HG03558 (cell line): ENCODE measurements around the gene ELMO3.

Experiments
- ATAC-seq: cut with Tn5 transposase; IDR thresholded peaks from one replicate; pipeline ENCODE4 v1.9.1; 2021; ENCODE audit warnings: moderate number of reproducible peaks; ENCODE audit not compliant: unreplicated experiment; ENCODE audit errors: extremely low read depth

ELMO3 gene

GRCh38 chr16:67163999-67164558 is 34.9 kb upstream of the ELMO3 start:
- ATAC-seq, result no peak

GRCh38 chr16:67164599-67165061 is 34.3 kb upstream of the ELMO3 start, which contains the start of gene HSF4:
HSF4 (plus strand) TSS chr16:67164745; CDS start chr16:67164812, 67 bp downstream.
- ATAC-seq, result no peak

DNA sequence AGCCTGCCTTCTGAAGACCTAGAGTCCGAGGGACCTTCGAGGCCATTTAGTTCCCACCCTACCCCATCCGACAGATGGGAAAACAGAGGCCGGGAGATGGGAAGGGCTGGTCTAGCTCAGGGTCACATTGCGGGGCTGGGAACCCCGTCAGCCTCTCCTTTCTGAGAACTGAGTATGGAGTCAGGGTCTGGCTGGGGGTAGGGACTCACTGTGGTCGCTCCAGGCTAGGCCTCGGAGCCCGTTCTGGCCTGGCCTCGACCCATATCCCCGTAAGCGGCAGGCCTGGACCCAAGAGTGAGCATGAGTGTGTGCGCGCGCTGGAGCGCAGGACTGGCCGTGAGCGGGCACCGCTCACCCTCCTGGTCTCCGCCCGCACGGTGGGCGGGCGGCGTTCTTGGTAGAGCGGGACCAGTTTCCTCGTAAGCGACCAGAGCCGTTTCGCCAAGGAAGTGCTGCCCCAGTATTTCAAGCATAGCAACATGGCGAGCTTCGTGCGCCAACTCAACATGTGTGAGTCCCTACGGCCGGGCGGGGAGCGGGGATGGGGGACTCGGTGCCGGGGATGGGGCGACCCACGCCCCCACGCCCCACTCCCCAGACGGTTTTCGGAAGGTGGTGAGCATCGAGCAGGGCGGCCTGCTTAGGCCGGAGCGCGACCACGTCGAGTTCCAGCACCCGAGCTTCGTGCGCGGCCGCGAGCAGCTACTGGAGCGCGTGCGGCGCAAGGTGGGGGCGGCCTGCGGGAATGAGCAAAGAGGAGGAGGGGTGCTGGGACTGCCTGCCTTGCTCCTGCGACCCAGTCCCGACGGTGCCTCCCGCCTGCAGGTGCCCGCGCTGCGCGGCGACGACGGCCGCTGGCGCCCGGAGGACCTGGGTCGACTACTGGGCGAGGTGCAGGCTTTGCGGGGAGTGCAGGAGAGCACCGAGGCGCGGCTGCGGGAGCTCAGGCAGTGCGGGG is 33.5 kb upstream of the ELMO3 start:
- no peak for ATAC-seq

DNA sequence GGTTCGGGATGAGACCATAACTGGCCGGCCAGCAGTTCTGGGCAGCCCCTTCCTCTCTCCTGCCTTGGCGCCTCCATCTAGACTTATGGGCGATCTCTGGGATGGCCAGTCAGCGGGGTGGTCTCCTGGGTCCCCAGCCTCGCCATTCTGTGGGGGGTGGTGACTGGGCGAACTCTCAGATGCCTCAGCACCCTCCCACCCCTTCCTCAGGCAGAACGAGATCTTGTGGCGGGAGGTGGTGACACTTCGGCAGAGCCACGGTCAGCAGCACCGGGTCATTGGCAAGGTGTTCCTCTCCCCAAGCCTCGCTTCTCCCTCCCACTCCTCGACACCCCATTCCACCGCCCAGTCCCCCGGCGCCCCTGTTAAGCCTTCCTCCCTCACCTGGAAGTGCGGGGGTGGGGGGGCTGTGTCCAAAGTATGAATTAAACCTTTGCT is 32.8 kb upstream of the ELMO3 start:
- no peak for ATAC-seq

- no peak for ATAC-seq
Observed at GRCh38 chr16:67166598-67167168, 32.2 kb upstream of the ELMO3 start.

DNA sequence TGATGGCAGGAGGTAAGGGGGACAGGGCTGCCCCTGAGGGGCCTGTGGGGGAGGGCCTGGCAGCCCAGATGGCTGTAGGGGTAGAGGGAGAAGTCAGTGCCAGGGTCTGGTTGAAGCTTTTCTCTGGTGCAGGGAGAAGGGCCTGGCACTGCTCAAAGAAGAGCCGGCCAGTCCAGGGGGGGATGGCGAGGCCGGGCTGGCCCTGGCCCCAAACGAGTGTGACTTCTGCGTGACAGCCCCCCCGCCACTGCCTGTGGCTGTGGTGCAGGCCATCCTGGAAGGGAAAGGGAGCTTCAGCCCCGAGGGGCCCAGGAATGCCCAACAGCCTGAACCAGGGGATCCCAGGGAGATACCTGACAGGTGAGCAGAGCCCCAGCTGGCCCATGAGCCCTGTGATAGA is 31.3 kb upstream of the ELMO3 start:
- ATAC-seq, result no peak

DNA sequence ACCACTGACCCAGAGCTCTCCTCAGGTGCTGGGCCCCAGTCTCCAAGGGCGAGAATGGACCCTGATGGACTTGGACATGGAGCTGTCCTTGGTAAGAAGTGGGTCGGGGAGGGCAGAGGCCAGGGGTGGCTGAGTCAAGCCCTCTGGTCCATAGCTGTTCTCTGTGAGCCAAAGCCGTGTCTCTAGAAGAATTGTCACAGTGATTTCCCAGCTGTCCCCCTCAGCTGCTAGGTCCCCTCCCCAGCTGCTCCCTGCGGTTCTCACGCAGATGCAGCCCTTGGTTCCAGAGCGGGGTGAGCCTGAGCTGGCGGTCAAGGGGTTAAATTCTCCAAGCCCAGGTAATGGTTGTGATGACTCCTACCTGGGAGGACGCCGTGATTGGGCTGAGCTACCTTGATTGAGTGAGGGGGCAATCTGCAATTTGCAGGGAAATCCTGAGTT is 29.9 kb upstream of the ELMO3 start:
- ATAC-seq, result no peak

- ATAC-seq, result no peak
Observed at GRCh38 chr16:67169642-67170167, 29.2 kb upstream of the ELMO3 start.

DNA sequence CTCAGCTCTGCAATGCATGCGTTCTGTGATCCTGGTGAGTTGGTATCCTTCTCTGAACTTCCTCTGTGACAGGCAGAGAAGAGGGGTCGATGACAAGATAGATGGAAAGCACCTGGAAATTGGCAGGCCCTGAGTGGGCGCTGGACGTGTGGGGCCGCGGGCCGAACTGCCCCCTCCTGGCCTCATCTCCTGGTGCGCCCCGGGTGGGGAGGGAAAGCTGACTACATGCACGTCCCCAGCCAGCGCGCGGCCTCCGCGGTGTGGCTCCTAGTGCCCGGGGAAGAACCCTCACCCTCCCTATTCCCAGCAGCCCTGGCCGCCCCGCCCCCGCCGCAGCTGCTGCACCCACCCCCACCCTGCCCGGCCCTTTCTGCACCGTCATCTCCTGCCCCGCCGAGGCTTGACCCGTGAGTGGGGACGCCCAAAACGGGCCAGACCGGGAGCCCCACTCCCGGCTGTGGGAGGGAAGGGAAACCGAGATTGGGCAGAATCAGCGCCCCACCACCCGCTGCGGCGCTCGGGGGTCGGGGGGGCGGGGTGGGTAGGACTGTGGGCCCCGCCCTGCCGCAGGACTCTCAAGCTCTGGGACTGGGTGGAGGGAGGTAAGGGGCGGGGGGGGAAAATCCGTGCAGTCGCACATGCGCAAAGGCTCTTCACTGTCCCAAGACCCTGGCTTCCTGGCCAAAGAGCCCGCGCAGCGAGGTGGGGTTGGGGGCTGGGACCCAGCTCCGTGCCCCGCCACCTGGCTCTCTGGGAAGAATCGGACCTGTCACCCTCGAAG is 28.6 kb upstream of the ELMO3 start, which contains the start of gene NOL3:
Gene NOL3, plus strand, starts transcription at position 371 of the 781 bp plus-strand sequence.
- ATAC-seq, result no peak

DNA sequence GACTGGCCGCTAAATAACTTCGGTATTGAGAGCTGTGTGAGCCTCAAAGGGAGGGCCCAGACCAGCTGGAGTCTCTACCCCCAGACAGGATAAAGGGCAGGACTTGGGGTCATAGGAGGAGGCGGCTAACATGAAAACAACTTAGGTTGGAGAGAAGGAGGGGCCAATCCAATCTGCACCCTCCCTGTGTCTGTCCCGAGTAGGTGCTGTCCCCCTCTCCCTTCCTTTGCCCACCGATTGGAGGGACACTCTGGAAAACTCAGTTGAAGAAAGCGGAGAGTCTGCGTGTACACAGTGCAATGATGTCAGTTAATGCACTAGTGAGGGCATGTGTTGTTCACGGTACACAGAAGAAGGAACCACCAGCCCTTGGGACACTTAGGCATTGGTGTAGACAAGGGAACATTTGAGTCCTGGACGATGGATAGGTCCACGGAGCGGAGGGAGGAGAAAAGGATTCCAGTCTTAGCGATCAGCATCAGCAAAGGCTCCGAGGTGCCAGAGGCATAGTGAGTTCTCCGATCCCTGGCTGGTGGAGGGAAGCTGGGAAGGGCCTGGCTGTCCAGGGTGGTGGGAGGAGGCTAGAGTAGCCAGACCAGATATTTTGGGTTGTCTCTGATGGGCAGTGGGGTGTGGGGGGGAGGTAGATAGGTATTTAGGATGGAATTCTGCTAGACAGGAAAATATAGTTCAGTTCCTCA is 27.8 kb upstream of the ELMO3 start:
- no peak for ATAC-seq

DNA sequence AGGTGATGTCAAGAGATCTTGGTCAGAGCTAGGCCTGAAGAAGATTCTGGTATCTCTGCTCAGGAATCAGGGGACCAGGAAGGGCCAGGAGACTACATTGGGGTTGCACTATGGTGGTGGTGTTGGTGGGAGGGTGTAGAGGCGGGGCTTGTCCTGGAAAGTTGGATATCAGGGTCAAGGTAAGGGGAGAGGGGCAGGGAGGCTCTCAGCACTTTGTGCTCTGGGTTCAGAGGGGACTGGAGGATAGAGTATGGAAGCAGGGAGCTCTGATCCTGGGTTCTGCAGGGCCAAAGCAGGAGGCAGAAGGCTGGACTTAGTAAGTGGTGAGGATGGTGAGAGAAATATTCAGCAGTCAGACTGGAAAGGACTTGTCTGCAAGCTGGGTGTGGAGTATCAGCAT is 25.6 kb upstream of the ELMO3 start:
- ATAC-seq, result no peak

- no peak for ATAC-seq
Observed at GRCh38 chr16:67173808-67174705, 24.9 kb upstream of the ELMO3 start.

DNA sequence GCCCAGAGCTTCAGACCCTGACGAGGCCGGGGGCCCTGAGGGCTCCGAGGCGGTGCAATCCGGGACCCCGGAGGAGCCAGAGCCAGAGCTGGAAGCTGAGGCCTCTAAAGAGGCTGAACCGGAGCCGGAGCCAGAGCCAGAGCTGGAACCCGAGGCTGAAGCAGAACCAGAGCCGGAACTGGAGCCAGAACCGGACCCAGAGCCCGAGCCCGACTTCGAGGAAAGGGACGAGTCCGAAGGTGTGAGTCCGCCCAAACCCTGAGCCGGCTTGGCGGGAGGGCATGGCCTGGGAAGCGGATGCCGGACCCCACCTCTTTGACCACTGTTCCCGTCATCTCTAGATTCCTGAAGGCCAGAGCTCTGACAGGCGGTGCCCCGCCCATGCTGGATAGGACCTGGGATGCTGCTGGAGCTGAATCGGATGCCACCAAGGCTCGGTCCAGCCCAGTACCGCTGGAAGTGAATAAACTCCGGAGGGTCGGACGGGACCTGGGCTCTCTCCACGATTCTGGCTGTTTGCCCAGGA is 24.2 kb upstream of the ELMO3 start:
- ATAC-seq, result no peak

- no peak for ATAC-seq
Observed at GRCh38 chr16:67176662-67177061, 22.3 kb upstream of the ELMO3 start.

- ATAC-seq, result no peak
Observed at GRCh38 chr16:67177743-67178699, 20.9 kb upstream of the ELMO3 start.

GRCh38 chr16:67179421-67180080 is 19.4 kb upstream of the ELMO3 start:
- ATAC-seq, result no peak

DNA sequence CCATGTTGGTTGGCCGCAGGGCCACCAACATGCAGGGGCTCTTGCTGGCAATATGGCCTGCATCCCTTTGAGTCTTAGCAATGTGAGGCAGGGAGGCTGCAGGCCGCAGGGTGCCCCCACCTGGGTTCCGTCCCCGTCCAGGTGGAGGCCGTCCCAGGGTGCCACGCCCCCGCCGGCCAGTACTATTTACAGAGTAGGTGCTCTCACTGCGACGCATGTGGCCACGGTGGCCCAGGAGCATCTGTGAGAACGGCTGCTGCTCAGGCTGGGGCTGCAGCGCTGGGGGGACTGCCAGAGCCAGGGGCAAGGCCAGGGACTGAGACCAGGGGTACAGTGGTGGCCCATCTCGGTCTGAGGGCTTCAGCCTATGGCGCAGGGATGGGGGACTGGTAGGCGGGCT is 18.8 kb upstream of the ELMO3 start:
- ATAC-seq, result no peak
